A549 (cell line): ENCODE measurements around the gene FHIT.

Experiments
- BHLHE40 ChIP-seq: IDR thresholded peaks from 2 replicates; pipeline ENCODE4 v1.6.1; 2012; ENCODE audit warnings: low read depth, low read length, inconsistent platforms
- ELK1 ChIP-seq: fragments of 150-350 bp; IDR thresholded peaks from 2 replicates; pipeline ENCODE4 v1.6.1; 2014; ENCODE audit warnings: low read depth, mild to moderate bottlenecking, low read length
- TP53 ChIP-seq: fragments of 250-450 bp; sonication (Bioruptor Pico); IDR thresholded peaks from 2 replicates; pipeline ENCODE4 v1.5.0; 2021; ENCODE audit warnings: mild to moderate bottlenecking, moderate library complexity
- USF2 ChIP-seq: fragments of 450-650 bp; IDR thresholded peaks from 2 replicates; pipeline ENCODE4 v1.6.1; 2014; ENCODE audit warnings: antibody characterized with exemption
- TF ChIP-seq, protein P1 (sequence below): fragments of >200 bp; sonication (Bioruptor Twin); formaldehyde crosslinking; IDR thresholded peaks from 3 replicates; pipeline ENCODE4 v1.5.1; 2016

- TF ChIP-seq USF2 = no peak
- TF ChIP-seq ELK1 = no peak
- TF ChIP-seq, protein P1, sequence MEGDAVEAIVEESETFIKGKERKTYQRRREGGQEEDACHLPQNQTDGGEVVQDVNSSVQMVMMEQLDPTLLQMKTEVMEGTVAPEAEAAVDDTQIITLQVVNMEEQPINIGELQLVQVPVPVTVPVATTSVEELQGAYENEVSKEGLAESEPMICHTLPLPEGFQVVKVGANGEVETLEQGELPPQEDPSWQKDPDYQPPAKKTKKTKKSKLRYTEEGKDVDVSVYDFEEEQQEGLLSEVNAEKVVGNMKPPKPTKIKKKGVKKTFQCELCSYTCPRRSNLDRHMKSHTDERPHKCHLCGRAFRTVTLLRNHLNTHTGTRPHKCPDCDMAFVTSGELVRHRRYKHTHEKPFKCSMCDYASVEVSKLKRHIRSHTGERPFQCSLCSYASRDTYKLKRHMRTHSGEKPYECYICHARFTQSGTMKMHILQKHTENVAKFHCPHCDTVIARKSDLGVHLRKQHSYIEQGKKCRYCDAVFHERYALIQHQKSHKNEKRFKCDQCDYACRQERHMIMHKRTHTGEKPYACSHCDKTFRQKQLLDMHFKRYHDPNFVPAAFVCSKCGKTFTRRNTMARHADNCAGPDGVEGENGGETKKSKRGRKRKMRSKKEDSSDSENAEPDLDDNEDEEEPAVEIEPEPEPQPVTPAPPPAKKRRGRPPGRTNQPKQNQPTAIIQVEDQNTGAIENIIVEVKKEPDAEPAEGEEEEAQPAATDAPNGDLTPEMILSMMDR = no peak
- no peak for TF ChIP-seq BHLHE40
- TF ChIP-seq TP53 = no peak
These were observed 621.4 kb downstream of the FHIT start for GRCh38 chr3:60629816-60630215.
